Measurements from ENCODE around the gene DCC. TPM values are rescaled to one million over a fixed set of nuclear protein-coding genes. Genes with fewer than 3 reads are reported as not detected.

The DCC gene
- total and polyA plus RNA-seq, 9 of the 15 experiments (the other 6 are each of a cell fraction or from before 2014, with no cell fraction given), result not detected

GRCh38 chr18:52342456-52342855 is 2.5 kb downstream of the DCC start:
- H2AFZ ChIP-seq (ENCODE audit: low read depth, low read length), result no peak overlapping the region
- no peaks in the 10 kb centered on the region for H3K36me3 ChIP-seq (ENCODE audit: control insufficient read depth, insufficient read depth, low read length)
- no peaks in the 10 kb centered on the region for H3K9me3 ChIP-seq (replicated peaks; ENCODE audit: control insufficient read depth, insufficient read depth, low read depth, low read length)
- no peaks in the 10 kb centered on the region for H3K79me2 ChIP-seq (ENCODE audit: control insufficient read depth, insufficient read depth, low read length)
- no peaks in the 10 kb centered on the region for H3K9me1 ChIP-seq (ENCODE audit: control insufficient read depth, insufficient read depth, low read length)
- no peak overlapping the region for H3K27ac ChIP-seq (ENCODE audit: extremely low read depth, low read depth, low read length)
- intact Hi-C loops (cut with micrococcal nuclease), result no loop called here
- no peak for DNase-seq (ENCODE audit: extremely low read depth in 1 of 4, low spot score in 3 of 4)
- ATAC-seq, result no peak
- no TSS peak for BruUV-seq (replicated peaks)
- H4K20me1 ChIP-seq (replicated peaks; ENCODE audit: control insufficient read depth, insufficient read depth, low read length), result no peaks in the 10 kb centered on the region
- no peak overlapping the region for H3K4me2 ChIP-seq (ENCODE audit: insufficient read depth, low read length)
- in situ Hi-C loops (cut with MboI), result no loop called here
- no peaks in the 10 kb centered on the region for H3K27me3 ChIP-seq (ENCODE audit: control insufficient read depth in 2 of 2, insufficient read depth in 2 of 2, low read length in 2 of 2)
- WGBS (ENCODE audit: insufficient coverage, low coverage, missing lambda C conversion rate), result 0% methylated on average over 1 of the region's 6 CpGs
- POLR2A ChIA-PET, result no interaction called here
- H3K4me1 ChIP-seq (replicated peaks in 1 of 2; ENCODE audit: control insufficient read depth in 2 of 2, insufficient read depth in 2 of 2, low read length in 2 of 2), result no peaks in the 10 kb centered on the region
- H3K9ac ChIP-seq (ENCODE audit: insufficient read depth in 1 of 2, low read depth in 2 of 2, low read length in 2 of 2), result no peak overlapping the region
- FAIRE-seq, result no peak
- CTCF ChIA-PET (ENCODE audit: low intra/inter-chr PET ratio), result no interaction called here
- no peak overlapping the region for H3K4me3 ChIP-seq
- TF ChIP-seq PCBP1 (IDR thresholded peaks at IDR 0.05; ENCODE audit: low read depth, low read length, poor library complexity, severe bottlenecking) (no peak), HSF4 (CRISPR knock-in tag; IDR thresholded peaks at IDR 0.05; ENCODE audit: borderline replicate concordance) (no peak), KHSRP (IDR thresholded peaks at IDR 0.05) (no peak), WHSC1 (IDR thresholded peaks at IDR 0.05; ENCODE audit: low read length) (no peak), GTF2F1 (IDR thresholded peaks at IDR 0.05; ENCODE audit: low read depth, low read length) (no peak), MGA (IDR thresholded peaks at IDR 0.05) (no peak), VEZF1 (CRISPR knock-in tag; IDR thresholded peaks at IDR 0.05) (no peak)

All from K562 (cell line).